Measurements from ENCODE around the gene ZNF273.
"Not testable (repeated sequence)": the region's sequence is repeated elsewhere in the genome, so short reads cannot be mapped to it uniquely, and the experiment has no call there.

The ZNF273 gene

GRCh38 chr7:64902806-64903721 is at the start of gene ZNF273:
TSS of gene ZNF273 (plus strand) at chr7:64903273. CDS start at chr7:64903318, 45 bp downstream.
- peak; percentile 85 for DNase-seq

DNA sequence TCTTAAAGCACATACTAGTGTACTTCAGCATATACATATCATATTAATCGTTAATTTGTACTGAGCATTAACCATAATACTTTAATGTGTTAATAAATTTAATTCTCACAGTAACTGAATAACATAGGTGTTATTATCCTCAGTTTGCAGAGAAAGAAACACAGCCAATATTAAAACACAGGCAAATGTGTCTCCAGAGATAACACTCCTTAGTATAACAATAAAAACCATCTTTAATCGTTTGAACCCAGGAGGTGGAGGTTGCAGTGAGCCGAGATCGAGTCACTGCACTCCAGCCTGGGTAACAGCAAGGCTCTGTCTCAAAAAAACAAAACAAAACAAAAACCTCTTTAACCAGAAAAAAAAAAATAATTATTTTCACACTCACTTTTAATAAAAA is 49.4 kb upstream of the ZNF273 start:
- no peak for DNase-seq

- DNase-seq, result no peak
Measured at GRCh38 chr7:64854969-64855368, 48.1 kb upstream of the ZNF273 start.

- no peak for DNase-seq
Measured at GRCh38 chr7:64863021-64863420, 40.1 kb upstream of the ZNF273 start.

GRCh38 chr7:64863530-64863929 is 39.5 kb upstream of the ZNF273 start:
- DNase-seq, result not testable (repeated sequence)

DNA sequence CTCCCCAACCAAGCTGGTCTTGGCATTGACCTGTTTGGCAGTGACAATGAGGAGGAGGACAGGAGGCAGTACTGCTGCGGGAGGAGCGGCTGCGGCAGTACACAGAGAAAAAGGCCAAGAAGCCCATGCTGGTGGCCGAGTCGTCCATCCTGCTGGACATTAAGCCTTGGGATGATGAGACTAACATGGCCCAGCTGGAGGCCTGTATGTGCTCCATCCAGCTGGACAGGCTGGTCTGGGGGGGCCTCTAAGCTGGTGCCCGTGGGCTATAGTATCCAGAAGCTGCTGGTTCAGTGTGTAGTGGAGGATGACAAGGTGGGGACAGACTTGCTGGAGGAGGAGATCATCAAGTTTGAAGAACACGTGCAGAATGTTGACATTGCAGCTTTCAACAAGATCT is 39.1 kb upstream of the ZNF273 start:
- DNase-seq, result no peak

GRCh38 chr7:64867863-64868440 is 35.1 kb upstream of the ZNF273 start:
- DNase-seq, result no peak

GRCh38 chr7:64868499-64868898 is 34.6 kb upstream of the ZNF273 start:
- DNase-seq, result no peak

DNA sequence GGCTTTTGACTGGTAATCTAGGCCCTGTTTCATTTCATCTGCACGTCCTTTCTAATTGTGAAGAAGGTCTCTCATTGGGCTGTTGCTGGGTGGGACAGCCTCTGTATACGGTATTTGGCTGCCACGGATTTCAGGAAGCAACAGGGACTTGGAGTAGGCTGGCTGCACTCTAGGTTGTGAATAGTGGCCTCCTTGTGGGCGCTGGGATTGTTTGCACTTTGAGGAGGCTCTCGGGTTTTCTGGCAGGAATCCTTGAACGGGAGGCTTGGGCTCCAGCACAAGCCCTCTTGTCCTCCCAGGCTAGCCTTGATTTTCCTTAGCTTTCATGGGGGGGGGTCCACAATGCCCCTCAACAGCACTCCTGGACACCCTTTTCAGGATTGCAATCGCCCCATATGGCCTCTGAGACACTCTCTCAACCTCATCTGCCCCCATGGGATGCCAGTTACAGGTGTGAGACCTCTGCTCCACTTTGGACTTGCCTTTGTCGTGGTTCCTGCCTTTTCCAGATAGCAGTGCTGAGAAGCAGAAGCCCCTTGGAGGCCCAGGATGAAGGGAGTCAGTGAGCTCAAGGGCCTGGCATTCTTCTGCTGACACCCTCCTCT is 33.9 kb upstream of the ZNF273 start:
- DNase-seq, result no peak

GRCh38 chr7:64869912-64870562 is 33.0 kb upstream of the ZNF273 start:
- DNase-seq, result no peak

- DNase-seq, result no peak
Measured at GRCh38 chr7:64870656-64871055, 32.4 kb upstream of the ZNF273 start.

GRCh38 chr7:64871761-64872160 is 31.3 kb upstream of the ZNF273 start:
- DNase-seq, result no peak

- no peak for DNase-seq
Measured at GRCh38 chr7:64872351-64873154, 30.5 kb upstream of the ZNF273 start.

DNA sequence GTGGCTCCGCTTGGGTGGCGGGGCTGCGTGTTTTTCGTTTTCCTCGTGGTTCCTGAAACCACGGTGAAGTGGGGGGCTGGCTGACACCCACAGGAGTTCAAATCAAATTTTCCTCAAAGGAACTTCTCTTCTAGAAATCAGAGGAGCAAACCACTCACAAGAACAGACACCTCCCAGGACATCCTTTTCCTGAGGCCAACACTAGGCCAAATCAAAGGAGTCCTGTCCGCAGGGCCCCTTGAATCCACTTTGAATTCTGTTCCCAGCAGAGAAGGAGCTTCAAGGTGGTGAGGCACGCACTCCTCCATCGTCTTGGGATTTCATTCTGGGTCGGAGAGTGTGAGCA is 29.9 kb upstream of the ZNF273 start:
- DNase-seq, result no peak

DNA sequence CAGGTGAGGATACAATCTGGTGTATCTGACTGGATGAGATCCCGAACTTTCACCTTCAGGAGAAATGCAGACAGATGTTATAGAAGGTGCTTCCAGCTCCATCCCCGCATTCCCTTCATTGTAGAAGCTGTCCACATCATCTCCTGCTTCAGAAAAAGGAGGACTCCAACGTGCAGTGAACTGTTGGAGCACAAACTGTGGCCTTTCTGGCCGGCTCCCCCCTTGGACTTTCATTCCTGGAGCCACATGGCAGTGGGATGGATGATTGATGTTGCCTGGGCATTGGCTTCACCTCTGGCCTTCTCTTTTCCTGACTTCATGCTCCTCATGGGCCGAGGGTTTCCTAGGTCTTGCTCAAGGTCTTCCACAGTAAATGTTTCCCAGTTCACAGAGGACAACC is 29.6 kb upstream of the ZNF273 start:
- DNase-seq, result no peak

- no peak for DNase-seq
Measured at GRCh38 chr7:64874114-64874513, 29.0 kb upstream of the ZNF273 start.

GRCh38 chr7:64874562-64875250 is 28.4 kb upstream of the ZNF273 start:
- DNase-seq, result no peak

DNA sequence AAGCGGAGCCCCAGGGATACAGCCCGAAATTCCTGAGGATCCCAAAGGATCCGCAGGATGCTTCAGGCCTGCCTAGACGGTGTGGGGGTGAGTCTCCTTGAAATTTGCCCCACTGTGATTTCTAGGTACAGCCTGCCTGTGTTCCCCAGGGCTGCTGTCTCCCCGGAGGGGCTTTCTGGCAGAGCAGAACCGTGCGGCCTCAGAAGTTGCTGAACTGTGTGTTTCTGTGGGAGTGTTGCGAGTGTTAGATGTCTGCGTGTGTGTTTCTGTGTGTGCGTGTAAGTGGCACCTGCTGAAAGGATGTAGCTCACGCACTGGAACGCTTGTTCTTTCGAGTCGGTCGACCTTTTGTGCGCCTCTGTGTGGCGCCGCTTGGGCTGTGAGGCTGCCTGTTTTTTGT is 27.8 kb upstream of the ZNF273 start:
- no peak for DNase-seq

DNA sequence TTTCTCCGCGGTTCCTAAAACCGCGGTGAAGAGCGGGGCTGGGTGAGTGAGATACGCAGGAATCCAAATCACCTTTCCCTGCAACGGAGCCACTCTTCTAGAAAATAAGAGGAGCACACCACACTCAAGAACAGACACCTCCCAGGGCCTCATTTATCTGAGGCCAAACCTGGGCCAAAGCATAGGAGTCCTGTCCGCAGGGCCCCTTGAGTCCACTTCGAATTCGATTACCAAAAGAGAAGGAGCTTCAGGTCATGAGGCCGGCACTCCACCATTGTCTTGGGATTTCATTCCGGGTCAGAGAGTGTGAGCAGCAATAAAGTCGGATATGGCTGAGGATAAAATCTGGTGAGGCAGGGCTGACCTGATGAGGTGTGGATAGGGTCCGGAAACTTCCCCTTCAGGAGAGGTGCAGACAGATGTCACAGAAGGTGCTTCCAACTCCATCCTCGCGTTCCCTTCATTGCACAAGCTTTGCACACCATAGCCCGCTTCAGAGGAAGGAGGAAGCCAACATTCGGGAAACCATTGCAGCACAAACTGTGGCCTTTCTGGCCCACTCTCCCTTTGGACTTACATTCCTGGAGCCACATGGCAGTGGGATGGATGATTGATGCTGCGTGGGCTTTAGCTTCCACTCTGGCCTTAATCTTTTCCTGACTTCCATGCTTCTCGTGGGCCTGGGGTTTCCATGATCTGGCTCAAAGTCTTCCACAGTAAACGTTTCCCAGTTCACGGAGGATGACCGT is 27.2 kb upstream of the ZNF273 start:
- no peak for DNase-seq

DNA sequence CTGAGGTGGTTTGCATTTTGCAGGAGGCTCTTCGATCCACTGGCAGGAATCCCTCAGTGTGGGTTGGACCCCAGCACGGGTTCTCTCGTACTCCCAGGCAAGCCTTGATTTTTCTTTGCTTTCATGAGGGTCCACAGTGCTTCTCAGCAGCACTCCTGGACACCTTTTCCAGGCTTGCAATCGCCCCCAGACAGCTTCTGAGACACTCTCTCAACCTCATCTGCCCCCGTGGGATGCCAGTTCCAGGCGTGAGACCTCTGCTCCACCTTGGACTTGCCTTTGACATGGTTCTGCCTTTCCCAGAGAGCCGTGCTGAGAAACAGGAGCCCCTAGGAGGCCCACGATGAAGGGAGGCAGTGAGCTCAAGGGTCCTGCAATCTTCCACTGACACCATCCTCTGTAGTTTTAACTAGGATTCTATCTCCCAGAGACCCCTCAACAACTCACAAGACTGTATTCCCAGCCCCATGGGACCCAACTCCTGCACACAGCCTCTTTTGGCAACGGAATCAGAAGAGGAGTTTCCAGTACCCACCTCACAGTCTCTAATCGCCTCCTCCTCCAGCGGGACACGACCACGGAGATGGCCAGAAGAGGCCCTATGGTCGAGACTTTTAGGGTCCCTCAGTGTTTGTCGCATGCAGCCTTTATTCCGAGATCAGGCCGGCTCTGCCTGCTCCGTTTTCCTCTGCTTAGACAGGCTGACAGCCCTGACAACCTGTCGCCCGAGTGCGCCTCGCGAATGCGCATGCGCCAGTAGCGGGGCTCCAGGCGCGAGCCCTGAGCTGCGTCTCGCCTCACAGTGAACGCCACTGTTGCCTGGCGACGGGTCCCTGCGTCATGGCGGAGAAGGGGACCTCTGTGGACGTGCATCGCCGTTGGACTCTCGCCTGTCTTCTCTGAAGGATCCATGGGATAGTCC is 26.0 kb upstream of the ZNF273 start:
- peak; percentile 32 for DNase-seq

All from kidney glomerular epithelial cell (primary cell).